Spleen (tissue), 11 donors: ENCODE data around the gene EHD4. TPM values are rescaled to one million over a fixed set of nuclear protein-coding genes. Genes with fewer than 3 reads are reported as not detected.

Experiments used
- DNase-seq: peaks from one replicate; pipeline ENCODE4 v3.0.0-alpha.2; 2020
- H3K27ac ChIP-seq, 8 donors: fragments of 200-600 bp; sonication (generic) in 7 of 8; 1 replicate in 4 of 8; 2 replicates in 4 of 8; pipeline versions ENCODE4 v1.5.0 to v1.8.0; 2016 to 2021; ENCODE audit warnings: inconsistent platforms in 4 of 8, mild to moderate bottlenecking in 4 of 8, moderate library complexity in 1 of 8
- H3K27me3 ChIP-seq, 7 donors: fragments of 200-600 bp; sonication (generic) in 6 of 7; replicated peaks in 1 of 7; 1 replicate in 4 of 7; 2 replicates in 3 of 7; pipeline versions ENCODE4 v1.5.0 to v1.8.0; 2016 to 2021; ENCODE audit warnings: inconsistent platforms in 3 of 7, mild to moderate bottlenecking in 1 of 7
- H3K36me3 ChIP-seq, 6 donors: fragments of 200-600 bp; sonication (generic) in 5 of 6; 1 replicate in 4 of 6; 2 replicates in 2 of 6; pipeline versions ENCODE4 v1.5.0 to v1.8.0; 2016 to 2021; ENCODE audit warnings: inconsistent platforms in 2 of 6
- H3K4me1 ChIP-seq, 6 donors: fragments of 200-600 bp; sonication (generic) in 5 of 6; 1 replicate in 3 of 6; 2 replicates in 3 of 6; pipeline versions ENCODE4 v1.5.0 to v1.8.0; 2016 to 2021; ENCODE audit warnings: inconsistent platforms in 3 of 6
- H3K4me3 ChIP-seq, 8 donors: fragments of 200-600 bp; sonication (generic) in 7 of 8; 1 replicate in 4 of 8; 2 replicates in 4 of 8; pipeline versions ENCODE4 v1.5.0 to v1.8.0; 2016 to 2021; ENCODE audit warnings: inconsistent platforms in 4 of 8, mild to moderate bottlenecking in 4 of 8, moderate library complexity in 2 of 8
- H3K9me3 ChIP-seq, 8 donors: fragments of 200-600 bp; sonication (generic) in 7 of 8; 1 replicate in 4 of 8; 2 replicates in 4 of 8; pipeline versions ENCODE4 v1.5.0 to v1.8.0; 2016 to 2021; ENCODE audit warnings: inconsistent platforms in 4 of 8
- CTCF ChIP-seq, 11 experiments: fragments of 200-600 bp in 7 of 11; fragments of 450-650 bp in 4 of 11; sonication (generic) in 4 of 11; IDR thresholded peaks in 8 of 11; conservative IDR thresholded peaks in 3 of 11; 1 replicate in 7 of 11; 2 replicates in 4 of 11; pipeline versions ENCODE4 v1.4.0 to v1.8.0; 2016 to 2021; ENCODE audit warnings: antibody characterized with exemption in 11 of 11, inconsistent platforms in 4 of 11, mild to moderate bottlenecking in 1 of 11
- POLR2A ChIP-seq, 3 donors: fragments of 450-650 bp; IDR thresholded peaks; one replicate each; pipeline ENCODE4 v1.5.1; 2017; ENCODE audit warnings: antibody characterized with exemption in 3 of 3, mild to moderate bottlenecking in 1 of 3
- POLR2AphosphoS5 ChIP-seq, 3 donors: sonication (generic); formaldehyde crosslinking; IDR thresholded peaks; one replicate each; pipeline ENCODE4 v1.5.1; 2017; ENCODE audit warnings: antibody characterized with exemption in 3 of 3
- WGBS, 5 donors: extraction: QIAGEN DNeasy Blood & Tissue Kit in 3 of 5; methylation state at CpG; one replicate each; pipeline versions ENCODE4 v1.1.5 to v1.1.7; 2013 to 2018; 5-methylcytosine and 5-hydroxymethylcytosine counted together
- intact Hi-C: fragments of 100-400 bp; cut with DNase I; formaldehyde crosslinking; loops from one replicate; pipeline ENCODE4 v1.15.0; 2023; ENCODE audit warnings: low total_unique reads
- polyA plus RNA-seq, 3 donors: library from polyadenylated mRNA; stranded (reverse); fragments of 200-250 nt; gene quantifications; one replicate each; pipeline ENCODE4 v1.2.1, GENCODE V29; 2013
- total RNA-seq, 7 donors: library from RNA; depleted of rRNA in 3 of 7; stranded (reverse); fragments of >200 nt in 3 of 7; fragmentation: NEBNext Ultra II Directional in 4 of 7; extraction: Animal tissue kit (Norgen Biotek cat#: 25700) in 4 of 7; gene quantifications; one replicate each; pipeline versions ENCODE4 v1.1.0 to v1.2.1, GENCODE V29; 2016 to 2021
- donor health status: healthy with polysubstance abuse.
- donor health status: DM: no; HTN: no; CAD: no; lungs with moderate emphysema.
- donor health status: DM: no; HTN: no; CAD: no.
- donor health status: Bipolar disorder and iron deficiency.
- donor health status: healthy.
- donor health status: DM: no; HTN: no; CAD: no.
- donor health status: DM: yes; HTN: yes; CAD: no.

Gene EHD4
- total and polyA plus RNA-seq, 10 donors, result 5.5 to 33.2 (median 21.7) TPM

GRCh38 chr15:41983221-41983620 lies 10.9 kb upstream of the EHD4 start:
- no peaks in the 10 kb centered on the region for H3K4me1 ChIP-seq
- 67 to 75% (median 73%) methylated on average over 7 of the region's 7 CpGs for WGBS, 5 donors
- no peak for DNase-seq
- H3K27ac ChIP-seq, result no peak overlapping the region
- H3K9me3 ChIP-seq, result no peaks in the 10 kb centered on the region
- no peaks in the 10 kb centered on the region for H3K27me3 ChIP-seq
- no peak for TF ChIP-seq POLR2AphosphoS5 (IDR thresholded peaks at IDR 0.05)
- no peak for TF ChIP-seq POLR2A (IDR thresholded peaks at IDR 0.05)
- no peak for TF ChIP-seq CTCF (IDR thresholded peaks at IDR 0.05 in 8 of 11, conservative IDR thresholded peaks at IDR 0.05 in 3 of 11)
- intact Hi-C loops, result no loop called here
- H3K36me3 ChIP-seq, result no peaks in the 10 kb centered on the region
- H3K4me3 ChIP-seq, result no peak overlapping the region

- WGBS, 5 donors, result 82 to 87% (median 86%) methylated on average over 10 of the region's 10 CpGs
- intact Hi-C loops, result no loop called here
Observed at GRCh38 chr15:41982133-41982930, 10.0 kb upstream of the EHD4 start.

GRCh38 chr15:41981371-41982132 lies 9.2 kb upstream of the EHD4 start:
- H3K4me1 ChIP-seq, result no peaks in the 10 kb centered on the region
- TF ChIP-seq CTCF (IDR thresholded peaks at IDR 0.05 in 8 of 11, conservative IDR thresholded peaks at IDR 0.05 in 3 of 11) (no peak), POLR2AphosphoS5 (IDR thresholded peaks at IDR 0.05) (no peak), POLR2A (IDR thresholded peaks at IDR 0.05) (no peak)
- 89 to 93% (median 92%) methylated on average over 10 of the region's 10 CpGs for WGBS, 5 donors
- no peaks in the 10 kb centered on the region for H3K9me3 ChIP-seq
- no peaks in the 10 kb centered on the region for H3K36me3 ChIP-seq
- H3K27me3 ChIP-seq, result peaks cover 0 to 4% (median 0%) of the 10 kb centered on the region in 7 donors
- no peak for DNase-seq
- H3K27ac ChIP-seq, result no peak overlapping the region
- no peak overlapping the region for H3K4me3 ChIP-seq
- intact Hi-C loops, result no loop called here

More at GRCh38 chr15:41982133-41982930, 10.0 kb upstream of the EHD4 start:
- H3K27me3 ChIP-seq, result no peaks in the 10 kb centered on the region
- H3K36me3 ChIP-seq, result no peaks in the 10 kb centered on the region
- no peak overlapping the region for H3K27ac ChIP-seq
- DNase-seq, result peak; percentile 46
- TF ChIP-seq POLR2AphosphoS5 (IDR thresholded peaks at IDR 0.05), result no peak
- TF ChIP-seq POLR2A (IDR thresholded peaks at IDR 0.05), result no peak
- TF ChIP-seq CTCF (IDR thresholded peaks at IDR 0.05 in 8 of 11, conservative IDR thresholded peaks at IDR 0.05 in 3 of 11), result no peak
- no peak overlapping the region for H3K4me3 ChIP-seq
- H3K9me3 ChIP-seq, result no peaks in the 10 kb centered on the region
- H3K4me1 ChIP-seq, result no peaks in the 10 kb centered on the region
